Thoracic aorta (tissue), 2 donors: Measurements from ENCODE around the gene SUCLA2. TPM values are rescaled to one million over a fixed set of nuclear protein-coding genes. Genes with fewer than 3 reads are reported as not detected.

ENCODE experiments used
- ATAC-seq: fragments of 150-250 bp; one replicate; pipeline ENCODE4 v1.8.0; 2017; ENCODE audit warnings: low read depth; ENCODE audit not compliant: insufficient number of reproducible peaks, low FRiP score
- DNase-seq: peaks from one replicate; pipeline ENCODE4 v3.0.0-alpha.2; 2020; ENCODE audit warnings: low spot score
- H3K27ac ChIP-seq, 2 donors: fragments of 200-600 bp; sonication (generic); 1 replicate in 1 of 2; 2 replicates in 1 of 2; pipeline ENCODE4 v1.5.1; 2016; ENCODE audit warnings: mild to moderate bottlenecking in 2 of 2, moderate library complexity in 2 of 2
- H3K27me3 ChIP-seq: fragments of 200-600 bp; sonication (generic); replicated peaks from 2 replicates; pipeline ENCODE4 v1.6.0; 2016; ENCODE audit warnings: mild to moderate bottlenecking; ENCODE audit not compliant: insufficient read depth
- H3K36me3 ChIP-seq: fragments of 200-600 bp; sonication (generic); one replicate; pipeline ENCODE4 v1.5.1; 2016
- H3K4me1 ChIP-seq, 2 donors: fragments of 200-600 bp; sonication (generic); 1 replicate in 1 of 2; 2 replicates in 1 of 2; pipeline versions ENCODE4 v1.5.1 to v1.6.0; 2016; ENCODE audit warnings: low read depth in 2 of 2, mild to moderate bottlenecking in 1 of 2; ENCODE audit not compliant: control insufficient read depth in 1 of 2
- H3K4me3 ChIP-seq: fragments of 200-600 bp; sonication (generic); 2 replicates; pipeline ENCODE4 v1.5.1; 2016; ENCODE audit warnings: mild to moderate bottlenecking
- H3K9me3 ChIP-seq: fragments of 200-600 bp; sonication (generic); 2 replicates; pipeline ENCODE4 v1.5.1; 2016
- CTCF ChIP-seq: fragments of 200-600 bp; sonication (generic); IDR thresholded peaks from one replicate; pipeline ENCODE4 v1.5.1; 2019; ENCODE audit warnings: antibody characterized with exemption
- total RNA-seq, 2 donors: library from RNA; depleted of rRNA; stranded (reverse); fragments of >200 nt; gene quantifications; one replicate each; pipeline versions ENCODE4 v1.1.0 to v1.2.3, GENCODE V29; 2016

The SUCLA2 gene
- total RNA-seq, 2 donors from 2014 or later: 34.8 to 87.1 TPM

DNA sequence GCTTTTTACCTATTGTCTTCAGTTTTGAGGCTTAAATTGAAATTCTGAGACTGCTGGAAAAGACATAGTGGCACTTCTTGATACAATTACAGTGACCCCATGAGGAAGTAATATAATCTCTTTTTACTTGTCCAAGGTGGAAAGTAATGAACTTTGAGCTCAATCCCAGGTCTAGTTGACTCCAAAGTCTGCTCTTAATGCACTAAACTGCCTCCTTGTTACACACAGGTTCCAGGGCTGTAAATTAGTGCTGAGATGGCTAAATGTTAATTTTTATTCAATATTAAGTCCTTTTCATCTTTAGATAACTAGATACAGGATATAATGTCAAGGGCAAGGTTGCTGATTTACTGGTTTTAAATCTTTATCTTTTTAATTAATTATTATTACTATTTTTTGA lies 39.0 kb upstream of the SUCLA2 start:
- Histone ChIP-seq H3K36me3 (no peaks in the 10 kb centered on the region), H3K27me3 (no peaks in the 10 kb centered on the region), H3K4me1 (peaks cover 11 to 20% of the 10 kb centered on the region in 2 donors), H3K9me3 (no peaks in the 10 kb centered on the region), H3K27ac (no peak overlapping the region), H3K4me3 (no peak overlapping the region)
- no peak for DNase-seq
- TF ChIP-seq CTCF: no peak
- ATAC-seq: no peak

GRCh38 chr13:48038761-48039160 lies 37.7 kb upstream of the SUCLA2 start:
- no peak for TF ChIP-seq CTCF

GRCh38 chr13:48037346-48038173 lies 36.5 kb upstream of the SUCLA2 start, which contains the start of gene NUDT15:
TSS of gene NUDT15 (plus strand) at chr13:48037726. CDS start at chr13:48037747, 21 bp downstream.
- no peaks in the 10 kb centered on the region for H3K36me3 ChIP-seq
- H3K27ac ChIP-seq: peak within 1 kb of the TSS; percentile 88 to 94
- peak; percentile 95 for ATAC-seq
- H3K4me1 ChIP-seq: peaks cover 5 to 20% of the 10 kb centered on the region in 2 donors
- no peaks in the 10 kb centered on the region for H3K27me3 ChIP-seq
- DNase-seq: peak; percentile 64
- no peaks in the 10 kb centered on the region for H3K9me3 ChIP-seq
- peak; percentile 97 for TF ChIP-seq CTCF
- peak within 1 kb of the TSS; percentile 83 for H3K4me3 ChIP-seq

More at GRCh38 chr13:48038761-48039160, 37.7 kb upstream of the SUCLA2 start:
- Histone ChIP-seq H3K27ac (peak overlapping the region in 1 of 2 donors; percentile 88), H3K27me3 (no peaks in the 10 kb centered on the region), H3K9me3 (no peaks in the 10 kb centered on the region), H3K4me1 (peaks cover 9 to 20% of the 10 kb centered on the region in 2 donors), H3K4me3 (no peak overlapping the region), H3K36me3 (no peaks in the 10 kb centered on the region)
- ATAC-seq (no peak), DNase-seq (no peak)

- no peak for TF ChIP-seq CTCF
- ATAC-seq: no peak
- Histone ChIP-seq H3K27me3 (no peaks in the 10 kb centered on the region), H3K36me3 (no peaks in the 10 kb centered on the region), H3K4me3 (no peak overlapping the region), H3K27ac (no peak overlapping the region), H3K9me3 (no peaks in the 10 kb centered on the region), H3K4me1 (no peaks in the 10 kb centered on the region)
- DNase-seq: no peak
These were observed 28.8 kb upstream of the SUCLA2 start for GRCh38 chr13:48029859-48030258.

DNA sequence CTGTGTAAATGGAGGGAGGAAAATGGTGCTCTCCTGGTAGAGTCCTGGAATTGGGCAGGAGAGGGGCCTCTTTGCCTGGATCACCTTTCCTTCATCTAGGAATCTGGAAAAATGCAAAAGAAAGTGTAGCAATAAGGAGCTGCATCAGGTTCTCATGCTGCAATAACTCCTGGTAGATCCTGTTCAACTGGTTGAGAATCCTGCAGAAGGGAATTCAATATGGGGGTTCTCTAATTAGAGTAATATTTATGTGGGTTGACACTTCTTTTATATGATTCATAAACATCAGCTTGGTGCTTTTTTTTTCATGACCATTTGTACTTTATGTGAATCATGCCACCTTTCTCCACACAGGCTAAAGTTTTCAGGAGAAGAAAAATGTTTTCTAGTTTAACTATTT lies 27.0 kb upstream of the SUCLA2 start:
- no peak overlapping the region for H3K4me3 ChIP-seq
- no peak overlapping the region for H3K27ac ChIP-seq
- no peaks in the 10 kb centered on the region for H3K27me3 ChIP-seq
- H3K4me1 ChIP-seq: no peaks in the 10 kb centered on the region
- H3K9me3 ChIP-seq: no peaks in the 10 kb centered on the region
- ATAC-seq (no peak), DNase-seq (no peak)
- no peak for TF ChIP-seq CTCF
- H3K36me3 ChIP-seq: no peaks in the 10 kb centered on the region
